MCF 10A (cell line): ENCODE results near the gene ADAMTS18. TPM values are rescaled to one million over a fixed set of nuclear protein-coding genes. Genes with fewer than 3 reads are reported as not detected.

Experiments used
- BruUV-seq: library from RNA; stranded (reverse); fragments of 400-500 nt; replicated peaks from 2 replicates; lab custom pipeline; 2021; lab: Mats Ljungman, UMichigan
- CTCF ChIA-PET: fragments of 300-600 bp; sonication (Branson Sonifier 250); formaldehyde crosslinking; extraction: SDS; loops from one replicate; lab custom pipeline; 2021; ENCODE audit warnings: antibody characterized with exemption, inconsistent platforms; lab: Yijun Ruan, JAX
- POLR2A ChIA-PET: fragments of 300-600, 350-650 bp; sonication (Branson Sonifier 250); formaldehyde crosslinking; extraction: SDS; loops from one replicate; lab custom pipeline; 2020; ENCODE audit warnings: antibody characterized with exemption, inconsistent platforms; lab: Yijun Ruan, JAX
- DNase-seq: peaks from one replicate; pipeline ENCODE4 v3.0.0-alpha.2; 2018; ENCODE audit not compliant: unreplicated experiment
- H3K27ac Mint-ChIP-seq: one replicate; pipeline ENCODE4 v1.8.0; 2022; ENCODE audit warnings: mild to moderate bottlenecking, low read depth, mixed read lengths; ENCODE audit not compliant: unreplicated experiment
- H3K27me3 Mint-ChIP-seq: one replicate; pipeline ENCODE4 v1.8.0; 2022; ENCODE audit warnings: mixed read lengths; ENCODE audit not compliant: insufficient read depth, unreplicated experiment
- H3K36me3 Mint-ChIP-seq: one replicate; pipeline ENCODE4 v1.8.0; 2022; ENCODE audit warnings: mild to moderate bottlenecking, moderate library complexity, mixed read lengths; ENCODE audit not compliant: insufficient read depth, unreplicated experiment
- H3K4me1 Mint-ChIP-seq: one replicate; pipeline ENCODE4 v1.8.0; 2022; ENCODE audit warnings: mixed read lengths; ENCODE audit not compliant: insufficient read depth, unreplicated experiment
- H3K4me3 Mint-ChIP-seq: one replicate; pipeline ENCODE4 v1.8.0; 2022; ENCODE audit warnings: mild to moderate bottlenecking, moderate library complexity, mixed read lengths; ENCODE audit not compliant: unreplicated experiment
- H3K9me3 Mint-ChIP-seq: one replicate; pipeline ENCODE4 v1.8.0; 2022; ENCODE audit warnings: mixed read lengths; ENCODE audit not compliant: unreplicated experiment
- CTCF ChIP-seq: fragments of 200-600 bp; IDR thresholded peaks from one replicate; pipeline ENCODE4 v1.8.0; 2022; ENCODE audit warnings: antibody characterized with exemption, mild to moderate bottlenecking; ENCODE audit not compliant: unreplicated experiment
- intact Hi-C: fragments of 100-400 bp; cut with micrococcal nuclease; formaldehyde crosslinking; loops from 2 replicates; pipeline ENCODE4 v1.14.1; 2022
- total RNA-seq: library from RNA; stranded (reverse); gene quantifications from 2 replicates; pipeline ENCODE4 v1.2.3, GENCODE V29; 2022

The ADAMTS18 gene
- total RNA-seq, 1 experiment from 2014 or later: not detected

GRCh38 chr16:77430787-77431585 is 3.8 kb downstream of the ADAMTS18 start:
- Mint-ChIP-seq H3K4me3 (no peak overlapping the region), H3K27me3 (peaks cover 93% of the 10 kb centered on the region), H3K27ac (no peak overlapping the region), H3K9me3 (no peaks in the 10 kb centered on the region), H3K4me1 (no peaks in the 10 kb centered on the region), H3K36me3 (no peaks in the 10 kb centered on the region)
- no peak for DNase-seq
- no peak for TF ChIP-seq CTCF
- POLR2A ChIA-PET: no interaction called here
- intact Hi-C loops: no loop called here
- BruUV-seq: no TSS peak
- CTCF ChIA-PET: no interaction called here

- Mint-ChIP-seq H3K27ac (no peak overlapping the region), H3K4me1 (no peaks in the 10 kb centered on the region), H3K36me3 (no peaks in the 10 kb centered on the region), H3K9me3 (no peaks in the 10 kb centered on the region), H3K4me3 (no peak overlapping the region), H3K27me3 (peaks cover 93% of the 10 kb centered on the region)
- ChIA-PET CTCF (no interaction called here), POLR2A (no interaction called here)
- BruUV-seq: no TSS peak
- intact Hi-C loops: no loop called here
- TF ChIP-seq CTCF: no peak
- no peak for DNase-seq
Measured at GRCh38 chr16:77430360-77430759, 4.5 kb downstream of the ADAMTS18 start.

GRCh38 chr16:77424871-77425604 is 9.8 kb downstream of the ADAMTS18 start:
- H3K4me1 Mint-ChIP-seq: peaks cover 2% of the 10 kb centered on the region
- no TSS peak for BruUV-seq

More at GRCh38 chr16:77424871-77425604, 9.8 kb downstream of the ADAMTS18 start:
- intact Hi-C loops: no loop called here
- CTCF ChIA-PET: interaction anchor here (1.9 kb wide), 1 partner anchor 159 kb away, joined by 11 read pairs; no protein-coding TSS in a partner anchor
- peaks cover 60% of the 10 kb centered on the region for H3K27me3 Mint-ChIP-seq
- POLR2A ChIA-PET: no interaction called here
- no peaks in the 10 kb centered on the region for H3K36me3 Mint-ChIP-seq
- TF ChIP-seq CTCF: no peak
- H3K9me3 Mint-ChIP-seq: no peaks in the 10 kb centered on the region
- H3K4me3 Mint-ChIP-seq: no peak overlapping the region
- DNase-seq: no peak
- H3K27ac Mint-ChIP-seq: no peak overlapping the region
